ENCODE measurements around the gene MET.
"Not testable (repeated sequence)": the region's sequence is repeated elsewhere in the genome, so short reads cannot be mapped to it uniquely, and the experiment has no call there.

MET gene

GRCh38 chr7:116698930-116699721, 27.1 kb downstream of the MET start:
- no peak for DNase-seq

- no peak for DNase-seq
These were observed 27.7 kb downstream of the MET start for GRCh38 chr7:116699722-116700120.

- no peak for DNase-seq
These were observed 30.2 kb downstream of the MET start for GRCh38 chr7:116702046-116702785.

- DNase-seq = no peak
These were observed 32.7 kb downstream of the MET start for GRCh38 chr7:116704650-116705228.

- DNase-seq = no peak
These were observed 33.4 kb downstream of the MET start for GRCh38 chr7:116705419-116705818.

- no peak for DNase-seq
These were observed 34.7 kb downstream of the MET start for GRCh38 chr7:116706668-116707126.

GRCh38 chr7:116707289-116707688, 35.3 kb downstream of the MET start:
- DNase-seq = no peak

- DNase-seq = no peak
These were observed 36.3 kb downstream of the MET start for GRCh38 chr7:116708248-116708647.

GRCh38 chr7:116708861-116709260, 36.9 kb downstream of the MET start:
- DNase-seq = no peak

- no peak for DNase-seq
These were observed 37.3 kb downstream of the MET start for GRCh38 chr7:116709336-116709735.

GRCh38 chr7:116710764-116711452, 38.9 kb downstream of the MET start:
- no peak for DNase-seq

GRCh38 chr7:116711790-116712189, 39.8 kb downstream of the MET start:
- DNase-seq = no peak

- no peak for DNase-seq
These were observed 41.5 kb downstream of the MET start for GRCh38 chr7:116713500-116713899.

GRCh38 chr7:116713918-116714317, 41.9 kb downstream of the MET start:
- no peak for DNase-seq

GRCh38 chr7:116715077-116715476, 43.1 kb downstream of the MET start:
- no peak for DNase-seq

- no peak for DNase-seq
These were observed 45.1 kb downstream of the MET start for GRCh38 chr7:116717137-116717536.

GRCh38 chr7:116723959-116724529, 52.0 kb downstream of the MET start:
- DNase-seq = not testable (repeated sequence)

GRCh38 chr7:116724560-116725231, 52.7 kb downstream of the MET start:
- no peak for DNase-seq

- no peak for DNase-seq
These were observed 54.2 kb downstream of the MET start for GRCh38 chr7:116726149-116726548.

- DNase-seq = no peak
These were observed 54.9 kb downstream of the MET start for GRCh38 chr7:116726713-116727431.

GRCh38 chr7:116727432-116728009, 55.5 kb downstream of the MET start:
- DNase-seq = no peak

Data from inflammatory macrophage treated with lipopolysaccharide for 1 hour (primary cell).